Measurements from ENCODE around the gene RAG2. TPM values are rescaled to one million over a fixed set of nuclear protein-coding genes. Genes with fewer than 3 reads are reported as not detected.

The RAG2 gene
- total and polyA plus RNA-seq, 2 experiments from 2014 or later = not detected

DNA sequence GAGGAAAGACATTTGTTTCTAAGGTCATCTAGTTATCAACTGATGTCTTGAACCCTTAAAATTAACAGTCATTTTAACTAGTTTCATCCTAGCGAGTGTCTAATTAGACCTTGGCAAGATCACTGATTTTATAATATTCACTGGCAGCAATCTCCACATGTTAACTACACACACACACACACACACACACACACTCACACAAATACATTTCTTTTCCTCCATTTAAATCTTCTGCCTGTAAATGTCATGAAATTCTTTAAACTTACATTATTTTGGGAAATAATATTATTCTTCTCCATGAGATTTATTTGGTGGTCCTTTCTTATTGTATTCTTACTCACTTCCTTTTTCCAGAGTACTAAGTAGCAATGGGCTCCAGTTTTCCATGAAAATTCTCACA is 6.6 kb downstream of the RAG2 start:
- Histone ChIP-seq H3K4me1 (ENCODE audit: insufficient read depth) (peaks cover 5% of the 10 kb centered on the region; the same call in 1 of the 2 replicates), H2AFZ (no peak overlapping the region), H4K20me1 (replicated peaks; ENCODE audit: insufficient read depth) (no peaks in the 10 kb centered on the region), H3K27ac (ENCODE audit: low read depth) (no peak overlapping the region), H3K36me3 (ENCODE audit: insufficient read depth) (no peaks in the 10 kb centered on the region), H3K4me2 (no peak overlapping the region), H3F3A (replicated peaks; ENCODE audit: low read depth) (no peaks in the 10 kb centered on the region), H3K27me3 (ENCODE audit: insufficient read depth) (peaks cover 2% of the 10 kb centered on the region; the same call in 1 of the 2 replicates), H3K79me2 (replicated peaks; ENCODE audit: insufficient read depth) (no peaks in the 10 kb centered on the region), H3K9me2 (ENCODE audit: insufficient read depth) (peaks cover 8% of the 10 kb centered on the region; the same call in 1 of the 2 replicates), H3K4me3 (no peak overlapping the region)
- no peak overlapping the region for H3K4me3 Mint-ChIP-seq
- TF ChIP-seq JUNB (IDR thresholded peaks at IDR 0.05; ENCODE audit: unreplicated experiment) (no peak), NANOG (IDR thresholded peaks at IDR 0.05; ENCODE audit: borderline replicate concordance) (no peak), EZH2 (IDR thresholded peaks at IDR 0.05; ENCODE audit: low read depth, unreplicated experiment) (no peak)
- TF ChIP-seq, protein P1, sequence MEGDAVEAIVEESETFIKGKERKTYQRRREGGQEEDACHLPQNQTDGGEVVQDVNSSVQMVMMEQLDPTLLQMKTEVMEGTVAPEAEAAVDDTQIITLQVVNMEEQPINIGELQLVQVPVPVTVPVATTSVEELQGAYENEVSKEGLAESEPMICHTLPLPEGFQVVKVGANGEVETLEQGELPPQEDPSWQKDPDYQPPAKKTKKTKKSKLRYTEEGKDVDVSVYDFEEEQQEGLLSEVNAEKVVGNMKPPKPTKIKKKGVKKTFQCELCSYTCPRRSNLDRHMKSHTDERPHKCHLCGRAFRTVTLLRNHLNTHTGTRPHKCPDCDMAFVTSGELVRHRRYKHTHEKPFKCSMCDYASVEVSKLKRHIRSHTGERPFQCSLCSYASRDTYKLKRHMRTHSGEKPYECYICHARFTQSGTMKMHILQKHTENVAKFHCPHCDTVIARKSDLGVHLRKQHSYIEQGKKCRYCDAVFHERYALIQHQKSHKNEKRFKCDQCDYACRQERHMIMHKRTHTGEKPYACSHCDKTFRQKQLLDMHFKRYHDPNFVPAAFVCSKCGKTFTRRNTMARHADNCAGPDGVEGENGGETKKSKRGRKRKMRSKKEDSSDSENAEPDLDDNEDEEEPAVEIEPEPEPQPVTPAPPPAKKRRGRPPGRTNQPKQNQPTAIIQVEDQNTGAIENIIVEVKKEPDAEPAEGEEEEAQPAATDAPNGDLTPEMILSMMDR (conservative IDR thresholded peaks at IDR 0.05; ENCODE audit: low read depth in 2 of 2) = no peak
- H3K27me3 Mint-ChIP-seq (ENCODE audit: insufficient read depth, low read depth, poor library complexity) = no peaks in the 10 kb centered on the region
- ATAC-seq = no peak
- H3K36me3 Mint-ChIP-seq (ENCODE audit: low read depth) = no peaks in the 10 kb centered on the region
- no peak overlapping the region for H3K27ac Mint-ChIP-seq
- no peak for DNase-seq (ENCODE audit: low spot score)
- peaks cover 2% of the 10 kb centered on the region; the same call in 2 of the 3 replicates for H3K4me1 Mint-ChIP-seq
- no peaks in the 10 kb centered on the region; the same call in 2 of the 3 replicates for H3K9me3 Mint-ChIP-seq

DNA sequence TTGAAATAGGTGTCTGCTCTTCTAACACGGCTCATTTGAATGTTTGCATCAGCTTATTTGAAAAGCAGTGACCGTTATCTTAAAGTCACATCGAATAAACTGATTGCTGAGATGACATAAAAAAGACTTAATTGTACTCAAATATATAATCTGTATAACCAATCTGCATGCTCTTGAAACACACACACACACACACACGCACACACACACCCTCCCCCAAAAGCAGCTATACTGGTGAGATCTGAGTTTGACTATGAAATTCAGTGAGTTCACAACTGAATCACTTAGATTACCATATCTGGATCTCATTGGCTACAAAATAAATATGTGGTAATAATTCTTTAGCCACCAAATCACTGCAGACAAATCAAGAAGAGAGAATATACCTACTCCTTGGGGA is 7.5 kb downstream of the RAG2 start:
- Histone ChIP-seq H3K79me2 (replicated peaks; ENCODE audit: insufficient read depth) (no peaks in the 10 kb centered on the region), H3K4me3 (no peak overlapping the region), H3K9me2 (ENCODE audit: insufficient read depth) (peaks cover 8% of the 10 kb centered on the region; the same call in 1 of the 2 replicates), H3K27ac (ENCODE audit: low read depth) (no peak overlapping the region), H3K4me1 (ENCODE audit: insufficient read depth) (peaks cover 5% of the 10 kb centered on the region; the same call in 1 of the 2 replicates), H3K4me2 (no peak overlapping the region), H3K27me3 (ENCODE audit: insufficient read depth) (peaks cover 2% of the 10 kb centered on the region; the same call in 1 of the 2 replicates), H3K36me3 (ENCODE audit: insufficient read depth) (no peaks in the 10 kb centered on the region), H3F3A (replicated peaks; ENCODE audit: low read depth) (no peaks in the 10 kb centered on the region), H2AFZ (no peak overlapping the region), H4K20me1 (replicated peaks; ENCODE audit: insufficient read depth) (no peaks in the 10 kb centered on the region)
- Mint-ChIP-seq H3K9me3 (no peaks in the 10 kb centered on the region; the same call in 2 of the 3 replicates), H3K27me3 (ENCODE audit: insufficient read depth, low read depth, poor library complexity) (no peaks in the 10 kb centered on the region), H3K27ac (no peak overlapping the region), H3K36me3 (ENCODE audit: low read depth) (no peaks in the 10 kb centered on the region), H3K4me1 (peaks cover 2% of the 10 kb centered on the region; the same call in 2 of the 3 replicates), H3K4me3 (no peak overlapping the region)
- DNase-seq (ENCODE audit: low spot score) (no peak), ATAC-seq (no peak)
- TF ChIP-seq JUNB (IDR thresholded peaks at IDR 0.05; ENCODE audit: unreplicated experiment) (no peak), EZH2phosphoT487 (IDR thresholded peaks at IDR 0.05; ENCODE audit: unreplicated experiment) (no peak), POLR2AphosphoS5 (IDR thresholded peaks at IDR 0.05; ENCODE audit: low read depth) (no peak), NANOG (IDR thresholded peaks at IDR 0.05; ENCODE audit: borderline replicate concordance) (no peak), EZH2 (IDR thresholded peaks at IDR 0.05; ENCODE audit: low read depth, unreplicated experiment) (no peak), ZNF331 (CRISPR knock-in tag; IDR thresholded peaks at IDR 0.05; ENCODE audit: low read depth) (no peak), CREB1 (CRISPR knock-in tag; IDR thresholded peaks at IDR 0.05; ENCODE audit: low read depth) (no peak), ETS1 (IDR thresholded peaks at IDR 0.05) (no peak)
- TF ChIP-seq, protein P1 (conservative IDR thresholded peaks at IDR 0.05; ENCODE audit: low read depth in 2 of 2) = no peak
- TF ChIP-seq, protein P2, sequence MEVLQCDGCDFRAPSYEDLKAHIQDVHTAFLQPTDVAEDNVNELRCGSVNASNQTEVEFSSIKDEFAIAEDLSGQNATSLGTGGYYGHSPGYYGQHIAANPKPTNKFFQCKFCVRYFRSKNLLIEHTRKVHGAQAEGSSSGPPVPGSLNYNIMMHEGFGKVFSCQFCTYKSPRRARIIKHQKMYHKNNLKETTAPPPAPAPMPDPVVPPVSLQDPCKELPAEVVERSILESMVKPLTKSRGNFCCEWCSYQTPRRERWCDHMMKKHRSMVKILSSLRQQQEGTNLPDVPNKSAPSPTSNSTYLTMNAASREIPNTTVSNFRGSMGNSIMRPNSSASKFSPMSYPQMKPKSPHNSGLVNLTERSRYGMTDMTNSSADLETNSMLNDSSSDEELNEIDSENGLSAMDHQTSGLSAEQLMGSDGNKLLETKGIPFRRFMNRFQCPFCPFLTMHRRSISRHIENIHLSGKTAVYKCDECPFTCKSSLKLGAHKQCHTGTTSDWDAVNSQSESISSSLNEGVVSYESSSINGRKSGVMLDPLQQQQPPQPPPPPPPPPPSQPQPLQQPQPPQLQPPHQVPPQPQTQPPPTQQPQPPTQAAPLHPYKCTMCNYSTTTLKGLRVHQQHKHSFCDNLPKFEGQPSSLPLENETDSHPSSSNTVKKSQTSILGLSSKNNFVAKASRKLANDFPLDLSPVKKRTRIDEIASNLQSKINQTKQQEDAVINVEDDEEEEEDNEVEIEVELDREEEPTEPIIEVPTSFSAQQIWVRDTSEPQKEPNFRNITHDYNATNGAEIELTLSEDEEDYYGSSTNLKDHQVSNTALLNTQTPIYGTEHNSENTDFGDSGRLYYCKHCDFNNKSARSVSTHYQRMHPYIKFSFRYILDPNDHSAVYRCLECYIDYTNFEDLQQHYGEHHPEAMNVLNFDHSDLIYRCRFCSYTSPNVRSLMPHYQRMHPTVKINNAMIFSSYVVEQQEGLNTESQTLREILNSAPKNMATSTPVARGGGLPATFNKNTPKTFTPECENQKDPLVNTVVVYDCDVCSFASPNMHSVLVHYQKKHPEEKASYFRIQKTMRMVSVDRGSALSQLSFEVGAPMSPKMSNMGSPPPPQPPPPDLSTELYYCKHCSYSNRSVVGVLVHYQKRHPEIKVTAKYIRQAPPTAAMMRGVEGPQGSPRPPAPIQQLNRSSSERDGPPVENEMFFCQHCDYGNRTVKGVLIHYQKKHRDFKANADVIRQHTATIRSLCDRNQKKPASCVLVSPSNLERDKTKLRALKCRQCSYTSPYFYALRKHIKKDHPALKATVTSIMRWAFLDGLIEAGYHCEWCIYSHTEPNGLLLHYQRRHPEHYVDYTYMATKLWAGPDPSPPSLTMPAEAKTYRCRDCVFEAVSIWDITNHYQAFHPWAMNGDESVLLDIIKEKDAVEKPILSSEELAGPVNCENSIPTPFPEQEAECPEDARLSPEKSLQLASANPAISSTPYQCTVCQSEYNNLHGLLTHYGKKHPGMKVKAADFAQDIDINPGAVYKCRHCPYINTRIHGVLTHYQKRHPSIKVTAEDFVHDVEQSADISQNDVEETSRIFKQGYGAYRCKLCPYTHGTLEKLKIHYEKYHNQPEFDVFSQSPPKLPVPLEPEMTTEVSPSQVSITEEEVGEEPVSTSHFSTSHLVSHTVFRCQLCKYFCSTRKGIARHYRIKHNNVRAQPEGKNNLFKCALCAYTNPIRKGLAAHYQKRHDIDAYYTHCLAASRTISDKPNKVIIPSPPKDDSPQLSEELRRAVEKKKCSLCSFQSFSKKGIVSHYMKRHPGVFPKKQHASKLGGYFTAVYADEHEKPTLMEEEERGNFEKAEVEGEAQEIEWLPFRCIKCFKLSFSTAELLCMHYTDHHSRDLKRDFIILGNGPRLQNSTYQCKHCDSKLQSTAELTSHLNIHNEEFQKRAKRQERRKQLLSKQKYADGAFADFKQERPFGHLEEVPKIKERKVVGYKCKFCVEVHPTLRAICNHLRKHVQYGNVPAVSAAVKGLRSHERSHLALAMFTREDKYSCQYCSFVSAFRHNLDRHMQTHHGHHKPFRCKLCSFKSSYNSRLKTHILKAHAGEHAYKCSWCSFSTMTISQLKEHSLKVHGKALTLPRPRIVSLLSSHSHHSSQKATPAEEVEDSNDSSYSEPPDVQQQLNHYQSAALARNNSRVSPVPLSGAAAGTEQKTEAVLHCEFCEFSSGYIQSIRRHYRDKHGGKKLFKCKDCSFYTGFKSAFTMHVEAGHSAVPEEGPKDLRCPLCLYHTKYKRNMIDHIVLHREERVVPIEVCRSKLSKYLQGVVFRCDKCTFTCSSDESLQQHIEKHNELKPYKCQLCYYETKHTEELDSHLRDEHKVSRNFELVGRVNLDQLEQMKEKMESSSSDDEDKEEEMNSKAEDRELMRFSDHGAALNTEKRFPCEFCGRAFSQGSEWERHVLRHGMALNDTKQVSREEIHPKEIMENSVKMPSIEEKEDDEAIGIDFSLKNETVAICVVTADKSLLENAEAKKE (CRISPR knock-in tag; IDR thresholded peaks at IDR 0.05) = no peak
